ENCODE measurements around the gene SLC9A6. TPM values are rescaled to one million over a fixed set of nuclear protein-coding genes. Genes with fewer than 3 reads are reported as not detected.
A peak's percentile ranks its signal among the peaks of the same experiment; 100 is the strongest.

SLC9A6 gene
- 10 to 100 TPM in 3 of 12 donors, 1 to 10 TPM in 8, not detected in 1; 8.3 to 11.9 (median 9.6) TPM for polyA plus RNA-seq (ENCODE audit: insufficient read length in 12 of 12)
- long read RNA-seq, donor 1, partial matches to known transcripts, result 13 of 14 reads
- long read RNA-seq, donor 1, other reads (novel, unspliced or antisense), result 0 of 14 reads
- long read RNA-seq, donor 2, partial matches to known transcripts, result 0 of 14 reads
- long read RNA-seq, donor 2, other reads (novel, unspliced or antisense), result 14 of 14 reads
- long read RNA-seq, donor 3, result 0 reads
- long read RNA-seq, donor 4, result 0 reads
- long read RNA-seq, donor 5, result 0 reads
- long read RNA-seq, donor 6, partial matches to known transcripts, result 0 of 1 reads
- long read RNA-seq, donor 6, other reads (novel, unspliced or antisense), result 0 of 1 reads
- long read RNA-seq, donor 7, result 0 reads
- long read RNA-seq, donor 8, result 0 reads
- long read RNA-seq, donor 9, result 0 reads
- long read RNA-seq, donor 10, result 0 reads
- long read RNA-seq, donor 11, result 0 reads

DNA sequence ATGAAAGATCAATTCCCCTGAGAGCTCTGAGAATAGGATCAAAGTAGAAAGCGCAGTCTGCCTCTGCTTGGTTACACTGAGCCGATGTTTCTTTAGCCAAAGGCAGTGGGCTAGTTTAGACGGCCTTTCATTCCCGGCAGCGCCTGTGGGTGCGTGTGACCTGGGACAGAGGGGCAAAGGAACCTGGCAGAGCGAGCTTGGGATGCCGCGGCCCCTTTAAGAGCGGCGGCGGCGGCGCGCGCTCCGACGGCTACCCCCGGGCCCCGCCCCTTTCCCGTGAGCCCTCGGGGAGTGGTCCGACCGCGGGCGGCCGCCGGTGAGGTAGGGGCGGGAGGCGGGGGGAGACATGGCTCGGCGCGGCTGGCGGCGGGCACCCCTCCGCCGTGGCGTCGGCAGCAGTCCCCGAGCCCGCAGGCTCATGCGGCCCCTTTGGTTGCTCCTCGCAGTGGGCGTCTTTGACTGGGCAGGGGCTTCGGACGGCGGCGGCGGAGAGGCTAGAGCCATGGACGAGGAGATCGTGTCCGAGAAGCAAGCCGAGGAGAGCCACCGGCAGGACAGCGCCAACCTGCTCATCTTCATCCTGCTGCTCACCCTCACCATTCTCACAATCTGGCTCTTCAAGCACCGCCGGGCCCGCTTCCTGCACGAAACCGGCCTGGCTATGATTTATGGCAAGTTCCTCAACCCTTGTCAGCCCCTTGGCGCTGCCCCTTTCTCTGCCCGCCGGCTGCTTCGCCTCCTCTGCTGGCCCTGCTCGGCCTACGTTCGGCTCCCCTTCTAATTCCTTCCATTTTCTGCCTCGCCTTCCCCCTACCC is at the start of gene SLC9A6:
SLC9A6 (plus strand) TSS at position 279 of the 816 bp plus-strand sequence; CDS start at position 503, 224 bp downstream.
- DNase-seq, result peak; percentile 63

DNA sequence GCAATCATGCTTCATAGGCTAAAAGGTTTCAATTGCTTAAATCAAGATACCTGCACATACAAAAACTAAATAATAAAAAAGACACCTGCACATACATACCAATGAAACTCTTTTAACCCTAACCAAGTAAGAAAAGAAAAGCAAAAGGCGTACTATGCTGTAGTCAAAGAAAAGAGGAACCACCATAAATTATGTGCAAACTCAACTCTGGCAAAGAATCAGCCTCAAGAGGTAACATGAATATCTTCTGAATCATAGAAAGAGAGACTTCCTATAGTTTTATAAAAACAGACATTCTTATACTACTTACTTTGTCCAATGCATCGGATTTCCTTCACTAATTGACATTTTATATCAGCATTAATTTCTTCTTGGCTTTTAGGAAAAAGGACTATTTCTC is 40.7 kb upstream of the SLC9A6 start:
- DNase-seq, result no peak

DNA sequence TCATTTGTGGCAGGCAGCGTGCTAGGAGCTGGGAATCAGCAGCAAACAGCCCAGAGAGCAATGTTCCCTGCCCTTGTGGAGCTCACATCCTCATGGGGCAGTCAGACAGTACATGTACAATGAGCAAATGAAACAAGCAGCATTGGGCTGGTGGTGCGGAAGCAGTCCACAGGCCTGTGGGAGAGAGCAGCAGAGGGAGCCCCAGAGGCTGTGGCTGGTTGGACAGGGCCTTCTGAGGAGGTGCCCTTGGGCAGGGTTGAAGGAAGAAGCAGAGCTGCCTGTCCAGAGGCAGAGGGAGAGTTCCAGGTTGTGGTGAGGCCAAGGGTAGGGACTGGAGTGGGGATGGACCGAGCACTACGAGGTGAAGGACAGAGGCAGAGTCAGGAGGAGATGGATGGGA is 33.9 kb upstream of the SLC9A6 start:
- DNase-seq, result no peak

DNA sequence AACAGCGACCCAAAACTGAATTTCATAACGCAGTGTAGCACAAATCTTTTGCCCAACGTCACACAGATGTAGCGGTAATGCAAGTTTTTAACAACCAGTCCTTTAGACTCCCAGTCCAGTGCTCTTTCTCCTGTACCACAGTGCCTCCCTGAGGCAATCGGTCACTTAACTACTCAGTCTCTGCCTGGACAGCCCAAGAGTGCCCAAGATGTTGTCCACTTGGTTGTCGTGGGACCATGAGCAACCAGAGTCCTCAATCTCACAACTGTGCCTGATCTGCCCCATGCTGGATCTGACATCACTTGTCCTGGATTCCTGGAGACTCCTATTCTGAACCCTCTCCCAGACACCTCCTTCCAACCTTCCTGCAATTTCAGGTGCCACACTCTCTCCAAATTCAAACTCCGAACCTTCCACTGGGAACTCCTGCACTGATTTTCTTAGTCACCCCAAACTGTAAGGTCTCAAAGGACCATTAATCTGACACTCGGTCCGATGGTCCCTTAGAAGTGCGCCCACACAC is 12.1 kb upstream of the SLC9A6 start:
- DNase-seq, result peak; percentile 18

DNA sequence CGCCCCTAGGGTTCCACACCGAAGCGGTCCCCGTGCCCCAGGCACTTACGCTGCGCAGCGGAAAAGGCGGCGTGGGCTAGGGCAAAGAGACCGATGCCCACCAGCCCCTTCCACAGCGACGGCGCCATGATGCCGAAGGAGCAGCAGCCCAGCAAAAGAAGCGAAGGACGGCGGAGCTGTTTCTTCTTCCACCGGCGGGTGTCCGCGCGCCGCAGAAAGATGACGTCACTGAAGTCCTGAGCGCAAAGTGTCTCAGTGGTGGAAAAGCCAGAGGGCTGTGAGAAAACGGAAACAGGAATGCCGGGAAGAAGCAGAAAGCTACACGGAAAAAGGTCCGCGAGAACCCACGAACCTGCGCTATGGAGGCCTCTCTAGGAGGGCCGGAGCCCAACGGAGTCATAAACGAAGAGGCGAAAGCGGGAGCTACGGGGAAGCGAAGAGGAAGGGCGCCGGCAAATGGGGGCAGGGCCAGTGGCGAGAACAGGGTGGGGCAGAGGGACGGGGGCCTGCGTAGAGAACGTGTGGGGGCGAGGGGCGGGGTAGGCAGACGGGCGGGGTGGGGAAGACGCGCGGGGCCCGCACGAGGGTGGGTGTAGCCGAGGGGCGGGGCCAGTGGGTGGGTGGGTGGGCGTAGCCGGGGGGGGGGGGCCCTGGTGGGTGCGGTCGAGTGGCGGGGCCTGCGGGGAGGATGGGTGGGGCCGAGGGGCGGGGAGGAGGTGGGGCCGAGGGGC is 11.5 kb upstream of the SLC9A6 start, which contains the start of gene MMGT1:
MMGT1 (minus strand) TSS at position 441 of the 731 bp plus-strand sequence; CDS start at position 128, 313 bp downstream.
- peak; percentile 84 for DNase-seq

DNA sequence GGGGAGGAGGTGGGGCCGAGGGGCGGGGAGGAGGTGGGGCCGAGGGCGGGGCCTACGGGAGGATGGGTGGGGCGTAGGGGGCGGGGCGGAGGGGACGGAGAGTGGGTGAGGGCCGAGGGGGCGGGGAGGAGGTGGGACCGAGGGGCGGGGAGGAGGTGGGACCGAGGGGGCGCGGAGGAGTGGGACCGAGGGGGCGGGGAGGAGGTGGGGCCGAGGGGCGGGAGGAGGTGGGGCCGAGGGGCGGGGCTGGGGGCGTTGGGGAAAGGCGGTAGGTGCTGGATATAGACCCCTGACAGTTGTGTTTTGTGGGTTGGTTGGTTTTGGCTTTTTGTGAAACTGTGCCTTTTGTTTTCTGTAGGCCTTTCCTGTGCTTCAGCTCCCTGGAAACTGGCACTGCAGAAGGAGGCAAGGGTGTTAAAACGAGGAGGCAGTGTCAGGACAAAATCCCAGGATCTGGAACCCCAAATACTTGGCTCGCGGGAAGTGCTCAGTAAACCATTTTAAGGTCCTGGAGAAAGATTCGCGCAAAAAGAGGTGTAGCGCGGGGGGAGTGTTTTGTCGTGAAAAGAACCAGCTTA is 10.9 kb upstream of the SLC9A6 start:
- DNase-seq, result peak; percentile 65

DNA sequence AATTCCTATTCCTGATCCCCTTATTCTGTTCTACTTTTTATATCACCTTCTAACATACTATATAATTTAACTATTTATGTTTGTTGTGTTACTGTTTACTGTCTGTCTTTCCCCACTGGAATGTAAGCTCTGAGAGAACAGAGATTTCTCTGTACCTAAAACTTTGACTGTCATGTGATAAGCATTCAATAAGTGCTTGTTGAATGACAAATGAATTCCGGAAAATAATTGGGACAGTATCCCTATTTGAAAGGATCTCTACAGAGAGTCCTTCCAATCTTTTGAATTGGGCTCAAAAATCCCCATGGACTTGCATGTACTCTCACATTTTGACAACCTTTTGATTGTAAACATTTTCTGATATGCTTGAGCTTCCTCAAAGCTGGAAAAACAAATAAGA is 9.8 kb upstream of the SLC9A6 start:
- no peak for DNase-seq

DNA sequence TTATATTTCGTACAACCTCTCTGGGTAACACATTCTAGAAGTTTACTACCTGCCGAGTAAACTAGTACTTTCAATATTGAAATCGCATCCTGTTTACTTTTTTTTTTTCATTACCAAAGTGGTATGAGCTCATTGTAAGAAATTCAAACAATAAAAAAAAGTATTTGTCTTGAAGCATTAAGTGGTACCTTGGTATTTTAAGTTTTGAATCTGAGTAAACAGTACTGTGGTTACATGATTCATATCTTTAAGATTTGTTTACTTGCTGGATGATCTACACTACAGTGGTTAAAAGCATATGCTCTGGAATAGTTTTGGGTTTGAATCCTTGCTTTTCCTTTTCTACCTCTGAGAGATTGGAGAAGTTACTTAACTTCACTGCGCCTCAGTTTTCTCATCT is 7.6 kb upstream of the SLC9A6 start:
- DNase-seq, result no peak

DNA sequence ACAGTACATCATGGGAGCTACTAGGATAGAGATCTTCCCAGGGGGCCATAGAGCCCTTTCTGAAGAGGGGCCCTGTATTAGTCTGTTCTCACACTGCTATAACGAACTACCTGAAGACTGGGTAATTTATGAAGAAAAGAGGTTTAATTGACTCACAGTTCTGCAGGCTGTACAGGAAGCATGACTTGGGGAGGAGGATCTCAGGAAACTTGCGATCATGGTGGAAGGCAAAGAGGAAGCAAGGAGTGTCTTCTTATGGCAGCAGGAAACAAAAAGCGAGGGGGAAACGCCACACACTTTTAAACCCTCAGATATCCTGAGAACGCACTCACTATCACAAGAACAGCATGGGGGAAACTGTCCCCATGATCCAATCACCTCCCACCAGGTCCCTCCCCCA is 4.2 kb upstream of the SLC9A6 start:
- no peak for DNase-seq

DNA sequence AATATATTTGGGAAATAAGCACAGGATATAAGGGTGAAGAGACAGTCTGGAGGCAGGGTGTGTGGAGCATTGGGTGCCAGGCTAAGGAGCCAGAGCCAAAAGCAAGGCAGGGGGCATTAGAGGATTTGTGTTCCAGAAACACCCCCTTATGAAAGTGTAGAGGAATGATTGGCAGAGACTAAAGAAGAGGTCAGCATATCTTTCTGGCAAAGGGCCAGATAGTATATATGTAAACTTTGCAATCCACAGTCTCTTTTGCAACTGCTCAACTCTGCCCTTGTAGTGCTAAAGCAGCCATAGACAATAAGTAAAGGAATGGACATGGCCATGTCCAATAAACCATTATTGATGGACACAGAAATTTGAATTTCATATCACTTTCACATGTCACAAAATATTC is 3.6 kb upstream of the SLC9A6 start:
- no peak for DNase-seq

DNA sequence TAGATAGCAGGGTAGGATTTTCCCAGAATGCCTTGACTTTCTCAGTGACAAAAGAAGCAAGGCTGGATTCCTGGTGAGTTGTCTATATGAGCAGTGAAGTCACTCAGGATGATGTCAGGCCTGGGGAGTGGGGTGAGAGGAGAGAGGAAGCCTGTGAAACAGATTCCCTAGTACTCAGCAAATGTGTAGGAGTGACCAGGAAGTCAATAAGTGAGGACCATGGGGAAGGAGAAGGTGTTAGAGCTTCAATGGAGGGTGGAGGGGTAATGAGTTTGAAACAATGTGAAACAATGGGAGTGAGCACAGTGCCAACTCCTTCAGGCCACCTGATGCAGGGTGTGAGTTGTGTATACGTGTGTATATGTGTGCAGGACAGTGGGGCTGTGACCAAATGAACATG is 2.4 kb upstream of the SLC9A6 start:
- no peak for DNase-seq

DNA sequence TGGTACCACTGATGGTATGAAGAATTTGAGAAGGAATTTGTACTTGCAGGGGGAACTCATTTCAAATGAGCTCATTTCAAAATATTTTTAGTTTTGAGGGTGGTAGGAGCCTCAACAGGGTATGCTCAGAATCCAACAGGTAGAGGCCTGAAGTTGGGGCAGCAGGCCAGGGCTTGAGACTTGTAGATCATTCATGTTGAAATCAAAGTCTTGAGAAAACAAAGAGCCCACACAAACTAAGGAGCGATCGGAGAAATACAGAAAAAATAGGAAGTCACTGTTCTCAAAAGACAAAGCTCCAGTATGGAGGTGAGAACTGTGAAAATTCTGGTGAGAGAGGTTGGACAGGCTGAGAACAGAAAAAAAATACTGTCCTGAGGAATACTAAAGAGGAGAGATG is 979 bp upstream of the SLC9A6 start:
- no peak for DNase-seq

DNA sequence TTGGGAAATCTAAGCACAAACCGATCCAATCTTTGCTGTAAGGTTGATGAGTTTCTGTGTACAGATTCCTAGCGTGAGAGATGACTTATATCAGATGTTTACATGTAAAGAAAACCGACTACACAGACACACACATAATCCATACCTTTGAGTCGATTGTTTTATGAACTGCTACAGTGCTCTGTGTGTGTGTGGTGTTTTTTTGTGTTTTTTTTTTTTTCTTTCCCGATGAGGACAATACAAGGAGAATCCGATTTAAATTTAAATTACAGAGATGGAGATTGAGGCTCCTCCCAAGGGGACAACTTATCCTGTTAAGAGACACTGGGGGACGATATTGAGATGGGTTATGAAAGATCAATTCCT is 461 bp upstream of the SLC9A6 start:
- no peak for DNase-seq

DNA sequence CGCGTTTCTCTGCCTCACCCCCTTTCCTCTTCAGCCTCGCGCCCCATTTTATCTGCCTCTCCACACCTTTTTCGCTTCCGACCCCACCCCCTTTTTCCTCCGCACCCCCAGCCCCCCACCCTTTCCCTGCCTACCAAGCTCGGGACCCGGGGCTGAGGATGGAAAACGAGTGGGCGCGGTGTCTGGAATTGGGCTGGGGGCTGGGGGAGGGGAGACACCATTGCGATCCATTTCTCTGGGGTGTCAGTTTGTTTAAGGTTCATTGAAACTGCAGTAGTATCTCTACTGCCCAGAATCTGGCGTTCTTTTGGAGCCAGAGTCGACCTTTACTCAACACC is 707 bp downstream of the SLC9A6 start:
- no peak for DNase-seq

DNA sequence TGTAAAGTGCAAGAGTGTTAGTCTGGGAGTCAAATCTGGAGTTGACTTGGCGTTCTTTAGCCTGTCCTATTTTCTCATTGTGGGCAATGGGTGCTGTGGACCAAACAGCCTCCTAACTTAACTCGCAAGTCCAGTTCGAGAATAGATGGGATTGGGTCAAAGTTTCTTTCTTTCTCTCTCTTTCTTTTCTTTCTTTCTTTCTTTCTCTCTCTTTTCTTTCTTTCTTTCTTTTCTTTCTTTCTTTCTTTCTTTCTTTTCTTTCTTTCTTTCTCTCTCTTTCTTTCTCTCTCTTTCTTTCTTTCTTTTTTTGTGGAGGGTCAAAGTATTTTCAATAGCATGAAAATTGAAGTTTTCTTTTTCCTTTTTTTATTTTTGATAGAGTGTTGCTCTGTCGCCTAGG is 3.0 kb downstream of the SLC9A6 start:
- no peak for DNase-seq

DNA sequence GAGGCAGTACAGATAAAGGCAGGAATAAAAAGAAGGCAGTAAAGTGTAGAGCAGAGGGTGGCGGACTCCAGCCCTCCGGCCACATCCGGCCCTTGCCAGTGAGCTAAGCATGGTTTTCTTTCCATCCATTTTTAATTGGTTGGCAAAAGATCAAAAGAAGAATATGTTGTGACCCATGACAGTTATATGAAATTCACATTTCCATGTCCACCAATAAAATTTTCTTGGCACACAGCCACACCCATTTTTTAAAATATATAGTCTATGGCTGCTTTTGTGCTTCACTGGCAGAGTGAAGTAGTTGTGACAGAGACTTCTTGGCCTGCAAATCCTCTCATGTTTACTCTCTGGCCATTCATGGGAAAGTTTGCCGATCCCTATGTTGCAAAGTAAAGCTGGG is 29.8 kb downstream of the SLC9A6 start:
- no peak for DNase-seq

DNA sequence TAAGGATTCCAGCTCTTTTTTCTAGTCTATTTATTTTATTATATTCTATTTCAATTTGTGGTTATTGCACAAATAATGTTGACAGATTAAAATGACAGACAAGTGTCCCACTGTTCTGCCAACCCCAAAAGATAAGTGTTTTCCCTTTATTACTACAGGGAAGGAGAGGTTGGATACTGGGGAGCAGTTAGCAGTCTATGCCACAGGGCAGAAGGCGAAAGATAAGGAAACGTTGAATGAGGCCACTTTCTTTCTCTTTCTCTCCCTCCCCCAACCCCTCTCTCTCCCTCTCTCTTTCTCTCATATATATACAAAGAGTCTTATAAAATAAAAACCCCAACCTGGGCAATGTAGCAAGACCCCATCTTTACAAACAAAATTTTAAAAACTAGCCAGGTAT is 31.6 kb downstream of the SLC9A6 start:
- DNase-seq, result no peak

DNA sequence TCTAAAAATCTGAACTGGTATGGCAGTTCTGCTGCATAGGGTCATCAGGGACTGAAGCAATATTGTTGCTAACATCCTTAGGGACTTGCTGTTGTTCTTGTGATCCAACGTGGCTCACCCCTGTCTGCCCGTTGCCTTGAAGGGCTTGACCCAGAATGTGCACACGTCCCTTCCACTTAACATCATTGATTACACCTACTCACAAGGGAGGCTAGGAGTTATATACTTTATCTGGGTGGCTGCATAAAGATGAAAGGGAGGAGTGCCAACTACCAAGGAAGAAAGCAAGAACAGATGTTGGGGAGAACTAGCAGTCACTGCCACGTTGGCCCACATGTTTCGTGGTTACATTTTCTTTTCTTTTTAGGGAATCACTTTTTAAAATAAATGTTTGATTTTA is 34.0 kb downstream of the SLC9A6 start:
- DNase-seq, result no peak

DNA sequence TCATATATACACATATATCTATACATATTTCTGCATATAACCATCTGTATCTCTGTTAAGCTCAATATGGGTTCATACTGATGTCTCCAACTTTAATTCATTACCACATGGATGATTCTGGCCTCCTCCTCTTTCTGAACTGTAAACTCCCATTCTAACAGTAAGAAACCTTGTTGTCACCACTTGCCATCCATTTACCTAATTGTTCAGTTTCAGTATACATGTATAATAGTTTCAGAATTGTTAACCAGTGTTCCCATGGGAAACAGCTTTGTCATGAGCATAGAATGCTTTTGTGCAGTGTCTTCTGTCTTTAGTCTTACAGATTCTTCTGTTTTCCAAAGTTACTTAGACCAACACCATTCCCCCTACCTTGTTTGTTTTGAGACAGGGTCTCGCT is 35.9 kb downstream of the SLC9A6 start:
- DNase-seq, result no peak

DNA sequence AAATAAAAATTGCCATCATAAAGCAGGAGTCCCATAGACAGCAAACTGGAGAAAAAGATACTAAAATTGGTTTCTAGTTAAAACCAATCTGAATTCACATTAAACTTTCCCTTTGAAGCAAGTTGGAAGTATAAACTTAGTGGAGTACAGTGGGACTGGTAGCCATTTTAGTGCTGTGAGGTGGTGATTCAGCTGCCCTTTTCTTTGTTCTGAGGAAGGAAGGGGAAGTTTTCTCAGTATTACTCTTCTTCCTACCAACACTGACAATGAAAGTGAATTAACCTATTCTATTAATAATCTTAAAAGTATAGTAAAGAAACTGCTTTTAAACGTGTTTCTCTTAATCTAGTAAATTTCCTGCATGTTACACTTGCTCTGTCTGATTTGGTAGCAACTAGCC is 36.7 kb downstream of the SLC9A6 start:
- DNase-seq, result no peak

DNA sequence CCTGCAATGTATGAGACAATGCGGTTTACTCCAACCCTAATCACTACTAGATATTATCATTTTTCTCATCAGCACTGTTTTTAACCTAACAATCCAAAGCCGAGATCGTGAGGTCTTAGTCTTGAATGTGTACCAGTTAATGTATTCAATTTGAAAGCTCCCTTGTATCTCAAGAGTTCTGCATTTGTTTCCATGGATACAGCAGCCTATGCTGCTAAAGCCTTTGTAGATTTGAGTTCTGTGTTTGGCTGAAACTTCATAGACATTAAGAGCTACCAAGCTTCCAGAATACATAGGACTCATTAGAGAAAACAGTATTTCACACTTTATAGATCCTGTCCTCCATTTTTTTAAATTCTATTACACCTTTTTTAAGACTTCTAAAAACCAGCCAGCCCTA is 39.9 kb downstream of the SLC9A6 start:
- DNase-seq, result no peak

Measured in muscle of arm (tissue), 14 donors.